Immature natural killer cell (primary cell): ENCODE results near the gene SYNPO. TPM values are rescaled to one million over a fixed set of nuclear protein-coding genes. Genes with fewer than 3 reads are reported as not detected.

Source experiments
- DNase-seq, 3 donors: peaks; one replicate each; pipeline ENCODE4 v3.0.0; 2022; ENCODE audit warnings: mixed read lengths in 1 of 3
- H3K27ac Mint-ChIP-seq, 6 donors: one replicate each; pipeline ENCODE4 v1.8.0; 2020; ENCODE audit warnings: mixed read lengths in 6 of 6, mild to moderate bottlenecking in 5 of 6, inconsistent platforms in 4 of 6, moderate library complexity in 3 of 6
- H3K27me3 Mint-ChIP-seq, 3 donors: one replicate each; pipeline ENCODE4 v1.8.0; 2020 to 2021; ENCODE audit warnings: low read depth in 3 of 3, mild to moderate bottlenecking in 3 of 3, mixed read lengths in 3 of 3, moderate library complexity in 3 of 3, inconsistent platforms in 1 of 3
- H3K36me3 Mint-ChIP-seq, 3 donors: one replicate each; pipeline ENCODE4 v1.8.0; 2020; ENCODE audit warnings: mixed read lengths in 3 of 3, inconsistent platforms in 2 of 3, mild to moderate bottlenecking in 2 of 3
- H3K4me1 Mint-ChIP-seq, 2 donors: one replicate each; pipeline ENCODE4 v1.8.0; 2020; ENCODE audit warnings: inconsistent platforms in 2 of 2, mild to moderate bottlenecking in 2 of 2, mixed read lengths in 2 of 2, moderate library complexity in 1 of 2
- H3K4me3 Mint-ChIP-seq, 5 donors: one replicate each; pipeline ENCODE4 v1.8.0; 2020; ENCODE audit warnings: mild to moderate bottlenecking in 5 of 5, mixed read lengths in 5 of 5, inconsistent platforms in 3 of 5, moderate library complexity in 3 of 5
- H3K9me3 Mint-ChIP-seq, 6 donors: one replicate each; pipeline ENCODE4 v1.8.0; 2020; ENCODE audit warnings: mild to moderate bottlenecking in 6 of 6, mixed read lengths in 6 of 6, inconsistent platforms in 4 of 6, moderate library complexity in 3 of 6
- polyA plus RNA-seq, 3 donors: library from polyadenylated mRNA; unstranded; fragments of 300-500 nt; fragmentation: Illumina TruSeq; gene quantifications; one replicate each; pipeline ENCODE4 v1.2.3, GENCODE V29; 2021

SYNPO gene
- polyA plus RNA-seq, 3 donors from 2014 or later: not detected

DNA sequence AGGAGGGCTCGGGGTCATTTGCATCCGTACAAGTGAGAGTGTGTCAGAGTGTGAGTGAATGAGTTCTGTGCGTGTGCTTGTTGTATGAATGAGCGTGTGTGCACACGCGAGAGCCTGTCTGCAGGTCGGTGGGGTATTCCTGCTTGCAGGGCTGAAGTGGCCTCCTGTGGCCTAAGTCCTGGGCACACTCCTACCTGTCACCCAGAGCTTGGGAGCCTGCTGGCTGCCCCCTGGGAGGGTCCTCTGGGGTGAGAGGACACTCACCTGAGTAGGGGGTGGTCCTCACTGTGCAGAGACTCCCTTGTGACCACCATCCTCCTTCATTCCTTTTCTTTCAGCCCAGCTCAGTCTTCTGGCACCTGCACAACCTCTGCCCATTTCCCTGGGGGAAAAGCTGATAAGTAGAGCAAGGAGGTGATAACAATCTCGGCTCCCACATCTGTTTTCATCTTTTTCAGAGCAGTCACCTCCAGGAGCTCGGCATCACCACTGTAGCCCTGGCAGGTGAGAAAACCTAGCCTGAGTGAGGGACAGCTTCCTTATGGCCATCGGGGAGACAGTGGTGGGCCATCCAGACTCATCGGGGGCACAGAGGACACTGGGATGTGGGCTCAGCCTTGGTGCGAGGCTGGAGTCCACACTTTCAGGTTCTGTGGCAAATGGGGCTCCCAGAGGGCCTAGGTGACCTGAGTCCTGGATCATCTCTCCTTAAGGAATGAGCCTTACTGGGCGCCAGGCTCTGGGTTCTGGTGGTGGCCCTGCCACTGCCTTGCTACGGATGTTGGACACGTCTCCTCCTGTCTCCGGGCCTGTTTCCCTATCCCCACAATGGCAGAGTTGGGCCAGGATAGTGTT lies 38.7 kb upstream of the SYNPO start:
- H3K27ac Mint-ChIP-seq: no peak overlapping the region
- no peak for DNase-seq

DNA sequence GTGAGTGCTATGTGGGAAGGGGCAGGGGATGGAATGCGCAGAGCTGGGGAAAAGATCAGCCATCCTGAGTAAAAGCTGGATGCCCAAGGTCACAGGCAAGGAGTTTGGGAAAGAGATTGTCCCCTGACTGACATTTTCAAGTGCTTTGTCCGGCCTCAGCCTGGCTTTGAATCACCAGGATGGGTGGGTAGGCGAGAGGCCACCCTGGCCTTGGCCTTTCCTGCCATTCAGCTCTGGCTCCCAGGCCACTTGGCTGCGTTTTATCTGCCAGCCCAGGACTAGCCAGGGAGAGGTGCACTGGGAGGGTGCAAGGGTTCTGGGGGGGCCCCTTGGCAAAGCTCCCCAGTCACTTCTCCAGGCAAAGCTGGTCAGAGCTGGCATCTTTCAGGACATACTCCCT lies 37.4 kb upstream of the SYNPO start:
- no peak overlapping the region for H3K27ac Mint-ChIP-seq
- H3K27me3 Mint-ChIP-seq: peaks cover 0 to 8% (median 1%) of the 10 kb centered on the region in 3 donors
- H3K36me3 Mint-ChIP-seq: no peaks in the 10 kb centered on the region
- no peaks in the 10 kb centered on the region for H3K9me3 Mint-ChIP-seq
- H3K4me3 Mint-ChIP-seq: no peak overlapping the region
- no peaks in the 10 kb centered on the region for H3K4me1 Mint-ChIP-seq
- no peak for DNase-seq

More for the DNA sequence above, 38.7 kb upstream of the SYNPO start:
- no peaks in the 10 kb centered on the region for H3K9me3 Mint-ChIP-seq
- no peaks in the 10 kb centered on the region for H3K36me3 Mint-ChIP-seq
- H3K4me3 Mint-ChIP-seq: no peak overlapping the region
- H3K4me1 Mint-ChIP-seq: no peaks in the 10 kb centered on the region
- H3K27me3 Mint-ChIP-seq: peaks cover 0 to 4% (median 1%) of the 10 kb centered on the region in 3 donors

DNA sequence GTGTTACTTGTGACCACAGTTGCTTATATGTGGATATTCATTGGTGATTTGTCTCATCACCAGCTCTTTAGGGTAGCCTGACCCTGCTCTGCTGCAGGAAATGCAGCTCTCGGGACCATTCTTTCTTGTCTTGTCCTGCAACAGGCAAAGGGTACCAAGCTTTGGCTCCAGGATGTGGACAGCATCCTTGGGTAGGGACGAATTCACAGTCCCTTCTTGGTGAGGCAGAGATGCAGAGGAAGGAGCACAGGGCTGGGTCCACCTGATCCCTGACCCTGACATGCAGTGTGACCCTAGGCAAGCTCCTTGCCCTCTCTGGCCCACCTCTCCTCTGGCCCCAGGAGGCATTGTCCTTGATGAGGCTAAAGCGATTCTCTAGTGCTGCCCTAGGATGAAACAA lies 37.0 kb upstream of the SYNPO start:
- Mint-ChIP-seq H3K9me3 (no peaks in the 10 kb centered on the region), H3K27ac (no peak overlapping the region), H3K4me1 (no peaks in the 10 kb centered on the region), H3K27me3 (peaks cover 0 to 8% (median 1%) of the 10 kb centered on the region in 3 donors), H3K4me3 (no peak overlapping the region), H3K36me3 (no peaks in the 10 kb centered on the region)
- DNase-seq: no peak

DNA sequence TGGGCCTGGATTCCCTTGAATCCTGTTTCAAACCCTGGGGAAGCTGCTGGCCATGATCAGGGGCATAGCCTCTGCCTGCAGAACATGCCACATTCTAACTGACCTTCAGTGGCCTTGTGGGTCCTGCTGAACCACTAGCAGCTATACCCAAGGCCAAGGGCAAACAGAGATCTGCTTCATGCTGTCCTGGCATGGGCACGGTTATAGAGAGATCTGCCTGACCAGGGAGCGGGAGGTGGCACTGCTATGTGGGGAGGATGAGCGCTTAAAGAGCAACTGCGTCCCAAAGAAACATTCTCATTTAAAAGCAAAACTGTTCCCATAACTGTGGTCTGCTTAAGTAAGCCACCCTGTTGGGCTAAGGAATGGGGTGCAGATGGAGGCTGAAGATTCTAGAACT lies 36.5 kb upstream of the SYNPO start:
- Mint-ChIP-seq H3K4me1 (no peaks in the 10 kb centered on the region), H3K4me3 (no peak overlapping the region), H3K27ac (no peak overlapping the region), H3K27me3 (peaks cover 0 to 8% (median 1%) of the 10 kb centered on the region in 3 donors), H3K36me3 (no peaks in the 10 kb centered on the region), H3K9me3 (no peaks in the 10 kb centered on the region)
- DNase-seq: no peak

DNA sequence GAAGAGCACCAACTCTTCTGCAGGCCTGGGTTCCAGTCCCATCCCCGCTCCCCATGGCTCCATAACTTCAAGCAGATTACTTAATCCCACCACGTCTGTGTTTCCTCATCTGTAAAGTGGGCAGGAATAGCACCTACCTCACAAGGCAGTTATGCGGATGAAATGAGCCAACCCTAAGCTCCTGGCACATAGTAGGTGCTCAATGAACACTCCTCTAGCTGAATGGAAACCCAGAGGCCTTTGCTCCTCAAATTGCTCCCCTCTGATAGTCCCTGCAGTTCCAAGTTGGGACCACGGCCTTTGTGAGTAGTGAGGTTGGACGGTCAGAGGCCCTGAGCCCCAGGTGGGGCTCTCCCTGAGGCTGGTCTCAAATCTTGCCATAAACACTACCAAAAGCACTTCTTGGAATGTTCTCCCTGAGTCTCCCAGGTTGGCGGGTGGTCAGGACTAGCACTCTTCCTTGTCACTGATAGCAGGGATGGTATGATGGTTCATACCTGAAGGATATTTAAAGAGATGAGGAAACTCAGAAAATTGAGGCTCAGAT lies 35.5 kb upstream of the SYNPO start:
- no peak for DNase-seq
- Mint-ChIP-seq H3K27me3 (peaks cover 0 to 4% (median 1%) of the 10 kb centered on the region in 3 donors), H3K4me3 (no peak overlapping the region), H3K9me3 (no peaks in the 10 kb centered on the region), H3K4me1 (no peaks in the 10 kb centered on the region), H3K36me3 (no peaks in the 10 kb centered on the region), H3K27ac (no peak overlapping the region)

DNA sequence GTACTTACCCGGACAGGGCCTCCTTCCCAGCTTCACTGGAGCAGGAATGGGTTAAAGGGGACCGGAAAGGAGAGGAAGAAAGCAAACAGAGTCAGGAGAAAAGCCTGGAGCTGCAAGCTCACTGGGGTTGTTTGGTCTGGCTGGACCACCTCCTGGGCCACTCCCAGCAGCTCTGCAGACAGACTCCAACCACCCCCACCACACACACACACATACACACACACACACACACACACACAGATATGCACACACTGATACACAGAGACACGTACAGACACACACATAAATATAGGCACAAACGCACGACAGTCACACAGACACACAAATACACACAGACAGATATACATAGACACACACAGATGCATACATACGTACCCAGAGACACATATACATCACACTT lies 34.9 kb upstream of the SYNPO start:
- H3K9me3 Mint-ChIP-seq: no peaks in the 10 kb centered on the region
- H3K27ac Mint-ChIP-seq: no peak overlapping the region
- H3K27me3 Mint-ChIP-seq: peaks cover 0 to 4% (median 1%) of the 10 kb centered on the region in 3 donors
- H3K4me1 Mint-ChIP-seq: no peaks in the 10 kb centered on the region
- no peaks in the 10 kb centered on the region for H3K36me3 Mint-ChIP-seq
- no peak overlapping the region for H3K4me3 Mint-ChIP-seq
- DNase-seq: no peak

DNA sequence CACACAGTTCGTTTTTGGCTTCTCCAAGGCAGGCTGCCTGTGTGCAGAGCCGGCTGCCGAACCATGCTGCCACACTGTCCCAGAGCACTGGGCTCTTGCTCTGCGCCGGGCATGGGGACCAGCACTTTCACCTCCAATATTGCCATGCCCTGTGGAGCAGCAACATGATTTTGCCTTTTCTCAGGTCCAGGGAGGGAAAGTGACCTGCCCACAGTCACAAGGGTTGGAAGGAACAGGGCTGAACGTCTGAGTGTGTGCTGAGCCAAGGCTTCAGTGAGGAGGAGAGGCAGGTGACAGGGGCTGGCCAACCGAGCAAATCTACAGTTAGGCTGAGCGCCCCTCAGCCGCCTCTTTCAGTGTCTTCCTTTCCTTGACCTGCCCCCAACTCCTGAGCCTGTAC lies 34.0 kb upstream of the SYNPO start:
- H3K4me3 Mint-ChIP-seq: no peak overlapping the region
- no peak for DNase-seq
- peaks cover 0 to 4% (median 1%) of the 10 kb centered on the region in 3 donors for H3K27me3 Mint-ChIP-seq
- H3K4me1 Mint-ChIP-seq: no peaks in the 10 kb centered on the region
- H3K36me3 Mint-ChIP-seq: no peaks in the 10 kb centered on the region
- no peaks in the 10 kb centered on the region for H3K9me3 Mint-ChIP-seq
- H3K27ac Mint-ChIP-seq: no peak overlapping the region

DNA sequence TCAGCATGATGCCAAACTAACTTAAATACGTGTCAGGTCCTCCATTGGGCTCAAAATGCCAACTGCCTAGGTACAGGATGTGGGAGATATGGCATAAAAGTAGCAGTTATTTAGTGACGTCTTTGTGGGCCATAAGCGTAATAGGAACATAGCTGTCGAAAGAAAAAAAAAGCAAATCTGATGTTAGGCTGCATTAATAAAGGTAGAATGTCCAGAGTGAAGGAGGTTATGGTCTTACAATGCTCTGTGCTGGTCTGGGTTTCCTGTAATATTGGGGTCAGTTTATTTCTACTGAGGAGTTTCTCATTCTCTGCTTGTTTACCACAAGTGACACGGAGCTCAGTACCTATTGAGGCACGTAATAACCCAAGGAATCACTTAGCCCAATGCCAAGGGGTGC lies 33.4 kb upstream of the SYNPO start:
- H3K4me3 Mint-ChIP-seq: no peak overlapping the region
- H3K36me3 Mint-ChIP-seq: no peaks in the 10 kb centered on the region
- H3K27ac Mint-ChIP-seq: no peak overlapping the region
- no peak for DNase-seq
- H3K27me3 Mint-ChIP-seq: peaks cover 0 to 4% (median 0%) of the 10 kb centered on the region in 3 donors
- H3K9me3 Mint-ChIP-seq: no peaks in the 10 kb centered on the region
- no peaks in the 10 kb centered on the region for H3K4me1 Mint-ChIP-seq

DNA sequence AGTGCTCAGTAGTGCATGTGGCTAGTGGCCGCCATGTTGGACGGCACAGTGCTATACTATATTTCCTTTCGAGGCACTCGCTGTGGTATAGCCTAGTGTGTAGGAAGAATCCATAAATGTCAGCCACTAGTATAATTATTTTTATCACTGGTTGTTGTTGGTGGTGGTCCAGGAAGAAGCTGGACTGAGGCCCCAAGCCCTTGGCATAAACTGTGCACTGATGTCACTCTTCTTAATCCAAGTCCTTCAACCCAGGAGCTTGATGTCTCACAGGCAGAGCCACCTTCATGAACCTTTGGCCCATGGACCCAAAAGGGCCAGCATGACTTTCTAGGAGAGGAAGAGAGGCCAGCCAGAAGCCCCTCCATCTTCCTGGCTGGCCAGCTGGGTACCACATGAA lies 32.5 kb upstream of the SYNPO start:
- Mint-ChIP-seq H3K27me3 (peaks cover 0 to 4% (median 0%) of the 10 kb centered on the region in 3 donors), H3K36me3 (no peaks in the 10 kb centered on the region), H3K4me3 (no peak overlapping the region), H3K9me3 (no peaks in the 10 kb centered on the region), H3K4me1 (no peaks in the 10 kb centered on the region), H3K27ac (no peak overlapping the region)
- no peak for DNase-seq

DNA sequence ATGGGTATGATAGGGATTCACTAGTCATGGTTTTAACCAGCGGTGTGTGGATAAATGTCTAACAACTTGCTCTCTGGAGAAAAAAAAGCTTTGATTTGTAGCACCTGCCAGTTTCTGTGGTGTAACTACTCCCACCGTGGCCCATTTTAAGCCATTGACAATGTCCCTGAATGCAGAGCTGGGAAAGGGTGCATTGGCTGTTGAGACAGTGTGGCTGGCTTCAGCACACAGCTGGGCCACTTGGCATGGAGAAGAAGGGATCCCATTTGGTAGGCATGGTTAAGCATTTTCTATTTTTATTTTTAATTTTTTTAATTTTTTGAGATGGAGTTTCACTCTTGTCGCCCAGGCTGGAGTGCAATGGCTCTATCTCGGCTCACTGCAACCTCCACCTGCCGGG lies 31.5 kb upstream of the SYNPO start:
- Mint-ChIP-seq H3K4me1 (no peaks in the 10 kb centered on the region), H3K36me3 (no peaks in the 10 kb centered on the region), H3K27me3 (peaks cover 0 to 4% (median 0%) of the 10 kb centered on the region in 3 donors), H3K27ac (no peak overlapping the region), H3K4me3 (no peak overlapping the region), H3K9me3 (no peaks in the 10 kb centered on the region)
- no peak for DNase-seq

DNA sequence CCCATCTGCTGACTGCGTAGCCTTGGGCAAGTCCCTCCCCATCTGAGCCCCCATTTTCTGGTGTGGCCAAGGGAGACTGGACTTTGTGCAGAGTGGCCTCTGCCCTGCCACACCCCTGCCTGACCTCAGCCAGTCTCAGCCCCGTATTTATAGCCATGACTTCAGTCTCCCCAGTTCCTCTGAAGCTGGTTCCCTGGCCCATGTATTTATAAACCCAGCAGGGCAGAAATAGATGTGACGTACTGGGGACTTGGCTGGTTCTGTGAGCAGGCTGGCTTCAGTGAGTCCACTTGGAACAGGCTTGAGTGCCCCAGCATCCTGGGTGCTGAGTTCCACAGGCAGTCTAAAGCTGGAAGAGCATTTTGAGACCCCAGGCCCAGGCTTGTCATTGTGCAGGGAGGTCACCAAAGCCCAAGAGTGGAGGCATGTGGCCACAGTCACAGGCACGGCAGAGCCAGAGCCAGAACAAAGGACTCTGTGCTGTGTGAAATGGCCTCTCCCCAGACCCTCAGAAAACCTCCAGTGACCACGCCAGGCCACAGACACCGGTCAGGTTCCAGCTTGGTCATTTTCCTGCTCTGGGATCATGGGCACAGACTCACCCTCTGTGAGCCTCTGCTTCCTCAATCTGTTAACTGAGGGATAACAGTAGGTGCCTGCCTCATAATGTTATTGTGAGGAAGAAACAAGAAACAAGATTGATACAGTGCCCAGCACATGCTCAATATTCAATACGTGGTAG lies 30.4 kb upstream of the SYNPO start:
- Mint-ChIP-seq H3K27me3 (peaks cover 0 to 4% (median 0%) of the 10 kb centered on the region in 3 donors), H3K27ac (no peak overlapping the region)

DNA sequence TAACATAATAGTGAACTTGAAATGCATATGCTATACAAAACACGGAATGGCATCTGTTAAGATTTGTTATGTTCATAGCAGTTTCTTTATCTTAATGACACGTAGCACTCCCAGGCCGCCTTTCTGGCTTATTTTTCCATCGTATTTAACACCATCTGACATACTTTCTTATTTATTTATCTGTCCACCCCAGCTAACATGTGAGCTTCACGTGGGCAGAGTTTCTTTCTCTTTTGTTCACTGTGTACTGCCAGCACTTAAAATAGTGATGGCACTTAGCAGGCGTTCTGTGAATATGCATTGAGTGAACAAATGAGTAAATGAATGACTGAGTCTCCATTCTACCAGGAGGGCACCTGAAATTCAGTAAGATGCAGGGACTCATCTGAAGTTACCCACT lies 29.4 kb upstream of the SYNPO start:
- Mint-ChIP-seq H3K27ac (no peak overlapping the region), H3K27me3 (peaks cover 0 to 6% (median 2%) of the 10 kb centered on the region in 3 donors), H3K9me3 (no peaks in the 10 kb centered on the region), H3K4me1 (no peaks in the 10 kb centered on the region), H3K36me3 (no peaks in the 10 kb centered on the region), H3K4me3 (no peak overlapping the region)
- no peak for DNase-seq

More for the DNA sequence above, 30.4 kb upstream of the SYNPO start:
- Mint-ChIP-seq H3K4me1 (no peaks in the 10 kb centered on the region), H3K9me3 (no peaks in the 10 kb centered on the region), H3K4me3 (no peak overlapping the region), H3K36me3 (no peaks in the 10 kb centered on the region)
- no peak for DNase-seq

DNA sequence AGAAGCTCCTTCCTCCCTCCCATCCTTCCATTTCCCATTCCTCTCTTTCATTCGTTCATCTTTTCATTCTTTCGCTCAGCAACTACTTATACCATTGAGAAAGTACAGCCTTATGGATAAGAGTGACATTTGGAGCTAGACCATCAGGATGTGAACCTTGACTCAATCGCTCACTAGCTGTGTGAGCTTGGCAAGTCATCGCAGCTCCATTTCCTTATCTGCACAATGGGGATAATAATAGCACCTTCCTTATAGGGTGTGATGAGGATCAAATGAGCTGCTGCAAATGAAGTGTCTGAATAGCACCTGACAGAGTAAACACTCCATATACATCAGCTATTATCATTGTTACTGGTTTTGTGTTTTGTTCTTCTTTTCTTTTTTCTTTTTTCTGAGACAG lies 28.1 kb upstream of the SYNPO start:
- H3K9me3 Mint-ChIP-seq: no peaks in the 10 kb centered on the region
- no peaks in the 10 kb centered on the region for H3K36me3 Mint-ChIP-seq
- no peak overlapping the region for H3K27ac Mint-ChIP-seq

More for the DNA sequence above, 28.1 kb upstream of the SYNPO start:
- Mint-ChIP-seq H3K27me3 (peaks cover 0 to 2% (median 2%) of the 10 kb centered on the region in 3 donors), H3K4me3 (no peak overlapping the region), H3K4me1 (no peaks in the 10 kb centered on the region)
- no peak for DNase-seq
